ENCODE results near the gene SARDH. TPM values are rescaled to one million over a fixed set of nuclear protein-coding genes. Genes with fewer than 3 reads are reported as not detected.
A peak's percentile ranks its signal among the peaks of the same experiment; 100 is the strongest.

SARDH gene
- total and polyA plus RNA-seq, 9 of the 15 experiments (the other 6 are each of a cell fraction or from before 2014, with no cell fraction given) = 0.14 TPM; not detected in 8

DNA sequence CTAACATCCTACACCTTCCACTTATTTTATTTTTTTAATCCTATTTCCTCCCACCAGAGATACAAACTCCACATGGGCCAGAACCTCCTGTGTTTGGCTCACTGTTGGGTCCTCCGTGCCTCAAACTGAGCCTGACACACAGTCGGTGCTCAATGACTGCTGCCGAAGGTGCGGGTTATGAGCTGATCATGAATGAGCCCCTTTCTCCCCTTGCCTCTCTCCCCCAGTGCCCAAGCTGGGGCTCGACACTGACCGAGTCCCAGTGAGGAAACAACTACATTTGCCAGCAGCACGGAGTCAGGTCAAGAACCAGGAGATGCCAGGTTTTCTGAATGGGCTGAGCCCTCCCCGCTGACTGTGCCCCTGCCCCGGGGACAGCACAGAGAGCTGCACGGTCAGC, 45.0 kb downstream of the SARDH start (continued):
- TF ChIP-seq TFAP4 (CRISPR knock-in tag; IDR thresholded peaks at IDR 0.05; ENCODE audit: borderline replicate concordance) (no peak), EHMT2 (IDR thresholded peaks at IDR 0.05) (no peak), ZNF41 (CRISPR knock-in tag; conservative IDR thresholded peaks at IDR 0.05) (no peak), MCM2 (IDR thresholded peaks at IDR 0.05; ENCODE audit: low read depth) (no peak)
- TF ChIP-seq, protein P1, sequence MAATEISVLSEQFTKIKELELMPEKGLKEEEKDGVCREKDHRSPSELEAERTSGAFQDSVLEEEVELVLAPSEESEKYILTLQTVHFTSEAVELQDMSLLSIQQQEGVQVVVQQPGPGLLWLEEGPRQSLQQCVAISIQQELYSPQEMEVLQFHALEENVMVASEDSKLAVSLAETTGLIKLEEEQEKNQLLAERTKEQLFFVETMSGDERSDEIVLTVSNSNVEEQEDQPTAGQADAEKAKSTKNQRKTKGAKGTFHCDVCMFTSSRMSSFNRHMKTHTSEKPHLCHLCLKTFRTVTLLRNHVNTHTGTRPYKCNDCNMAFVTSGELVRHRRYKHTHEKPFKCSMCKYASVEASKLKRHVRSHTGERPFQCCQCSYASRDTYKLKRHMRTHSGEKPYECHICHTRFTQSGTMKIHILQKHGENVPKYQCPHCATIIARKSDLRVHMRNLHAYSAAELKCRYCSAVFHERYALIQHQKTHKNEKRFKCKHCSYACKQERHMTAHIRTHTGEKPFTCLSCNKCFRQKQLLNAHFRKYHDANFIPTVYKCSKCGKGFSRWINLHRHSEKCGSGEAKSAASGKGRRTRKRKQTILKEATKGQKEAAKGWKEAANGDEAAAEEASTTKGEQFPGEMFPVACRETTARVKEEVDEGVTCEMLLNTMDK (IDR thresholded peaks at IDR 0.05; ENCODE audit: borderline replicate concordance, insufficient read depth, low read depth, low read length, poor library complexity, severe bottlenecking) = no peak

GRCh38 chr9:133692364-133692985, 45.7 kb downstream of the SARDH start:
- FAIRE-seq (no peak), DNase-seq (ENCODE audit: extremely low read depth in 1 of 4, low spot score in 3 of 4) (no peak), ATAC-seq (no peak)
- H3K79me2 ChIP-seq (ENCODE audit: control insufficient read depth, insufficient read depth, low read length) = no peaks in the 10 kb centered on the region
- WGBS (ENCODE audit: insufficient coverage, low coverage, missing lambda C conversion rate) = 1% methylated on average over 24 of the region's 25 CpGs
- ChIA-PET POLR2A (interaction anchor here (0.9 kb wide), 1 partner anchor 16 kb away, joined by 3 read pairs; no protein-coding TSS in a partner anchor), CTCF (ENCODE audit: low intra/inter-chr PET ratio) (no interaction called here)
- BruUV-seq (replicated peaks) = no TSS peak
- H4K20me1 ChIP-seq (replicated peaks; ENCODE audit: control insufficient read depth, insufficient read depth, low read length) = peaks cover 15% of the 10 kb centered on the region
- no peak overlapping the region for H3K27ac ChIP-seq (ENCODE audit: extremely low read depth, low read depth, low read length)
- H3K9ac ChIP-seq (ENCODE audit: insufficient read depth in 1 of 2, low read depth in 2 of 2, low read length in 2 of 2) = no peak overlapping the region
- H3K27me3 ChIP-seq (ENCODE audit: control insufficient read depth in 2 of 2, insufficient read depth in 2 of 2, low read length in 2 of 2) = peaks cover 19 to 79% of the 10 kb centered on the region in 2 experiments
- intact Hi-C loops (cut with micrococcal nuclease) = no loop called here
- TF ChIP-seq SNIP1 (IDR thresholded peaks at IDR 0.05; ENCODE audit: low read depth) = no peak
- peak; percentile 17; the same call in 1 of the 2 replicates for TF ChIP-seq USF2 (CRISPR knock-in tag; IDR thresholded peaks at IDR 0.05)
- TF ChIP-seq NFYB (IDR thresholded peaks at IDR 0.05; ENCODE audit: extremely low read depth, insufficient read length) = no peak
- no peak for TF ChIP-seq HNRNPUL1 (IDR thresholded peaks at IDR 0.05; ENCODE audit: low read length)
- TF ChIP-seq MEF2D (tag; conservative IDR thresholded peaks at IDR 0.05; ENCODE audit: low read depth) = no peak
- peak; percentile 10; the same call in 1 of the 2 replicates for TF ChIP-seq BHLHE40 (IDR thresholded peaks at IDR 0.05; ENCODE audit: low read length)
- no peak for TF ChIP-seq CHCHD3 (CRISPR knock-in tag; IDR thresholded peaks at IDR 0.05)
- no peaks in the 10 kb centered on the region for H3K9me3 ChIP-seq (replicated peaks; ENCODE audit: control insufficient read depth, insufficient read depth, low read depth, low read length)
- H2AFZ ChIP-seq (ENCODE audit: low read depth, low read length) = no peak overlapping the region
- no peak overlapping the region for H3K4me2 ChIP-seq (ENCODE audit: insufficient read depth, low read length)
- H3K36me3 ChIP-seq (ENCODE audit: control insufficient read depth, insufficient read depth, low read length) = no peaks in the 10 kb centered on the region
- peaks cover 0 to 4% of the 10 kb centered on the region in 2 experiments; a peak in 2 of 5 replicates for H3K4me1 ChIP-seq (replicated peaks in 1 of 2; ENCODE audit: control insufficient read depth in 2 of 2, insufficient read depth in 2 of 2, low read length in 2 of 2)
- H3K9me1 ChIP-seq (ENCODE audit: control insufficient read depth, insufficient read depth, low read length) = no peaks in the 10 kb centered on the region
- H3K4me3 ChIP-seq = no peak overlapping the region
- in situ Hi-C loops (cut with MboI) = no loop called here
